Duodenal mucosa (tissue), 2 donors: ENCODE data around the gene WNT5A.

Source experiments
- H3K27ac ChIP-seq: one replicate; pipeline ENCODE4 v1.7.0; 2013; ENCODE audit warnings: low read depth, low read length
- H3K27me3 ChIP-seq, 2 donors: one replicate each; pipeline ENCODE4 v1.7.0; 2013; ENCODE audit warnings: low read length in 2 of 2, control low read depth in 1 of 2; ENCODE audit not compliant: insufficient read depth in 2 of 2, control insufficient read depth in 1 of 2
- H3K36me3 ChIP-seq, 2 donors: one replicate each; pipeline ENCODE4 v1.7.0; 2013; ENCODE audit warnings: low read length in 2 of 2, control low read depth in 1 of 2; ENCODE audit not compliant: insufficient read depth in 2 of 2, control insufficient read depth in 1 of 2
- H3K4me1 ChIP-seq, 2 donors: one replicate each; pipeline ENCODE4 v1.7.0; 2013; ENCODE audit warnings: low read length in 2 of 2, control low read depth in 1 of 2; ENCODE audit not compliant: insufficient read depth in 2 of 2, control insufficient read depth in 1 of 2
- H3K4me3 ChIP-seq, 2 donors: one replicate each; pipeline ENCODE4 v1.7.0; 2013; ENCODE audit warnings: low read length in 2 of 2, low read depth in 1 of 2
- H3K9ac ChIP-seq, 2 donors: one replicate each; pipeline ENCODE4 v1.7.0; 2013; ENCODE audit warnings: low read length in 2 of 2, low read depth in 1 of 2
- H3K9me3 ChIP-seq, 2 donors: one replicate each; pipeline ENCODE4 v1.7.0; 2013; ENCODE audit warnings: low read length in 2 of 2, control low read depth in 1 of 2; ENCODE audit not compliant: control insufficient read depth in 1 of 2

Gene WNT5A

DNA sequence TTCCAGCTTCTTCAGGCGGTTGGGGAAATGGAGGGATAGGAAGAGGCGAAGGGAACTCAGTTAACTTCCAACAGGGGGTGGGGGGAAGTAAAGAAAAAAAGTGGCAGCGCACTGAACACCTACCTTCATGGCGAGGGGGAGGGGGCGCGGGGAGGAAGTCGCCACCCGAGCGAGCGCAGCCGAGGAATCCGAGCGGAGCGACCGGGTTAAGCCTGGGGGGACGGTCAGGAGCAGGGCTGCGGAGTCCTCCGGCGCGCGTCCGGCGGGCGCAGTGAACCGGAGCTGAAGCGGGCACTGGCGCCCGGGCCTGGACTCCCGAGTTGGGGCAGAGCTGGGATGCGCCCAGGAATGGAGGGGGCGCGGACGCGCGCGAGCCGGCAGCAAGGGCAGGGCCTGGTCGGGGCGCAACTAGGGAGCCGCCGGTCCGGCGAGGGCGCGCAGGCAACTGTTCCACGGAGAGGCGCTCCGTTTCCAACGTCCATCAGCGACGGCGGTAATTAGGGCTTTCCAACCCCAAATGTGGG lies at the start of gene WNT5A:
WNT5A (minus strand) TSS at position 450 of the 524 bp plus-strand sequence; CDS start at position 129, 321 bp downstream.
- peak within 1 kb of the TSS; percentile 25 to 32 for H3K9ac ChIP-seq
- peaks cover 16 to 39% of the 10 kb centered on the region in 2 donors for H3K4me1 ChIP-seq
- H3K27me3 ChIP-seq, result peaks cover 71 to 78% of the 10 kb centered on the region in 2 donors
- H3K27ac ChIP-seq, result peak within 1 kb of the TSS; percentile 10
- H3K9me3 ChIP-seq, result no peaks in the 10 kb centered on the region
- peak within 1 kb of the TSS; percentile 77 to 87 for H3K4me3 ChIP-seq
- no peaks in the 10 kb centered on the region for H3K36me3 ChIP-seq

- Histone ChIP-seq H3K9me3 (no peaks in the 10 kb centered on the region), H3K36me3 (no peaks in the 10 kb centered on the region), H3K27ac (no peak overlapping the region), H3K27me3 (no peaks in the 10 kb centered on the region), H3K4me1 (no peaks in the 10 kb centered on the region), H3K9ac (no peak overlapping the region), H3K4me3 (no peak overlapping the region)
Measured at GRCh38 chr3:55534876-55535275, 47.8 kb upstream of the WNT5A start.

- Histone ChIP-seq H3K36me3 (no peaks in the 10 kb centered on the region), H3K4me3 (no peak overlapping the region), H3K9me3 (no peaks in the 10 kb centered on the region), H3K27me3 (no peaks in the 10 kb centered on the region), H3K9ac (no peak overlapping the region), H3K27ac (no peak overlapping the region), H3K4me1 (no peaks in the 10 kb centered on the region)
Measured at GRCh38 chr3:55532806-55533205, 45.7 kb upstream of the WNT5A start.

GRCh38 chr3:55531321-55531720 lies 44.2 kb upstream of the WNT5A start:
- no peaks in the 10 kb centered on the region for H3K9me3 ChIP-seq
- H3K4me1 ChIP-seq, result no peaks in the 10 kb centered on the region
- H3K36me3 ChIP-seq, result no peaks in the 10 kb centered on the region
- no peaks in the 10 kb centered on the region for H3K27me3 ChIP-seq
- no peak overlapping the region for H3K4me3 ChIP-seq
- H3K9ac ChIP-seq, result no peak overlapping the region
- no peak overlapping the region for H3K27ac ChIP-seq

DNA sequence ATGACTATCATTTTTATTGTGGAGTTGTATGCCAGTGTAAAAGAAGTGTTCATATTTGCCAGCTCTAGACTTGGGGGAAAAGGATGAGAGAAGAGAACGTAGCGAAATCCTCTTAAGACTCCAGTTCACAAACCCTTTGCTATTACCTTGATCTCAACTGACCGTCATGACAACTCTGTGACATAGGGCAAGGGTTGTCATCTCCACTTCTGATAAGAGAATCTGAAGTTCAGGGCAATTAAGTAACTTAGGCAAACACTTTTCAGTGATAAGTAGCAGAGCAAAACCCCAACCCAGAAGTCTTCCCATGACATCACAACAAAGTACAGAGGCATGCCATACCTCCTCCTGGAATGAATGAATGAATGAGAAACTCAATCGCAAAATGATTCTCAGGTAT lies 40.3 kb upstream of the WNT5A start:
- Histone ChIP-seq H3K27ac (no peak overlapping the region), H3K36me3 (no peaks in the 10 kb centered on the region), H3K27me3 (no peaks in the 10 kb centered on the region), H3K4me3 (no peak overlapping the region), H3K9me3 (no peaks in the 10 kb centered on the region), H3K9ac (no peak overlapping the region), H3K4me1 (no peaks in the 10 kb centered on the region)

DNA sequence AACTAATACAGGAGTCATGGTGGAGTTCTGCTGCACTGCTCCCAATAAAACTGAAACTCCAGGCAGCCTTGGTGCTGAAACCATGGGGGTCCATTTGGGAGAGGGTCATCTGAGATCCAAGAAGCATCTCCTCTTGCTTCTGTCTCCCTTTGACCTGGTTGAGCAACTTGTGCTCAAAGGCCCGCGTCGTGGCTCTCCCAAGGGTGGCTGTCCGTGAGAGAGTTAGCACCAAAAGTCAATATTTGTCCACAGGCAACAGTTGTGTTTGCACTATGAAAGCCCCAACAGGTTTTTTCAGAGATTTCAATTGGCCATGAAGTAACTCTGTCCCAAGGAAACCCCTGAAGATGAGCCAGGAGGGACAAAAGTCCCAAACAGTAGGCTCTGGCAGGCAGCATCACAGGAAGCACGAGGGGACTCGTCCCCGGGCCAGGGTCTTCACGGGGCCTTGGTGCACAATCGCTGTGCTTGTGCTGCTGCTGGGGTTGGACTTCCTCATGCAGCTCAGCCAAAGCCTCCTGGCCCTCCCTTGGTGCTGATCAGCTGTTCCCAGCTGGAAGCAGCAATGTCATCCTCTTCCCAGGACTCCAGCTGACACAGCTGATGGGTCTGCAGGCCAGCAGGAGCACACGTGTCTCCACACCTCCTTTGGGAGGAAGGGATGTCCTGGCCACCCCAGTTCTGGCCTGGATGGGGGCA lies 39.4 kb upstream of the WNT5A start:
- Histone ChIP-seq H3K9ac (no peak overlapping the region), H3K36me3 (no peaks in the 10 kb centered on the region), H3K4me1 (no peaks in the 10 kb centered on the region), H3K9me3 (no peaks in the 10 kb centered on the region), H3K27me3 (no peaks in the 10 kb centered on the region), H3K27ac (no peak overlapping the region), H3K4me3 (no peak overlapping the region)

GRCh38 chr3:55525436-55525835 lies 38.3 kb upstream of the WNT5A start:
- H3K27ac ChIP-seq, result no peak overlapping the region
- no peak overlapping the region for H3K9ac ChIP-seq
- no peaks in the 10 kb centered on the region for H3K4me1 ChIP-seq
- no peaks in the 10 kb centered on the region for H3K9me3 ChIP-seq
- H3K4me3 ChIP-seq, result no peak overlapping the region
- H3K36me3 ChIP-seq, result no peaks in the 10 kb centered on the region
- H3K27me3 ChIP-seq, result no peaks in the 10 kb centered on the region

GRCh38 chr3:55524565-55525244 lies 37.6 kb upstream of the WNT5A start:
- Histone ChIP-seq H3K9ac (no peak overlapping the region), H3K27me3 (no peaks in the 10 kb centered on the region), H3K4me3 (no peak overlapping the region), H3K36me3 (no peaks in the 10 kb centered on the region), H3K9me3 (no peaks in the 10 kb centered on the region), H3K27ac (no peak overlapping the region), H3K4me1 (no peaks in the 10 kb centered on the region)

- H3K27ac ChIP-seq, result no peak overlapping the region
- no peaks in the 10 kb centered on the region for H3K36me3 ChIP-seq
- H3K27me3 ChIP-seq, result no peaks in the 10 kb centered on the region
- no peak overlapping the region for H3K9ac ChIP-seq
- no peak overlapping the region for H3K4me3 ChIP-seq
- no peaks in the 10 kb centered on the region for H3K4me1 ChIP-seq
- no peaks in the 10 kb centered on the region for H3K9me3 ChIP-seq
Measured at GRCh38 chr3:55523471-55523870, 36.4 kb upstream of the WNT5A start.

DNA sequence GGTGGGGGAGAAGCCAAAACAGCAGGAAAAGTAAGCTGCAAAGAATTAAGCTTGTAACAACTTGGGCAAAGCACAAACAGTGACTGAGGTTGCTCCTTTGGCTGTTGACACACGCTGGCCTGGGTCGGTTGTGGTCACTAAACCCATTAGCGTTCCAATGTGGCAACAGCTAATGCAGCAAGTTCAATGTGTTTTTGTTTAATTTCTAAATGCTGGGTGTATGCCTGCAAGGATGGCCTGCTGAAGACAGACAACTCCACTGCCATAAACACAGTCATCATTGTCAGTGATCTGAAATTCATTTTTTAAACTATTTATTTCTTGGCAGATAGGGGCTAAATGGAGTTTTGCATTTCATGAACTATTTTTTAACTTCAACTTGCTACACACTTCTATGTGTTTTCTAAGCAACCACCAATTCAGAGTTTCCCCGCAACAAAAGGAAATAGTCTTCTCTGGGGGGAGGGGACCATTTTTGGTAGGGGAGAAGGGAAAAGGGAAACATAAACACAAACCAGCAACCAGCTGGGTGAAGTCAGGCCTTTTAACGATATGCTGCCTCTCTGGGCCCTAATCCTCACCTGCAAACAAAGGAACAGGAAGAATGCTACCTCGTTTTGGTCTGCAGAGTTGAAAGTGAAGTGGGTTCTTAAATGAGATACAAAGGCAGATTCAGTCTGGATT lies 34.8 kb upstream of the WNT5A start:
- H3K27me3 ChIP-seq, result no peaks in the 10 kb centered on the region
- no peaks in the 10 kb centered on the region for H3K9me3 ChIP-seq
- no peaks in the 10 kb centered on the region for H3K4me1 ChIP-seq
- H3K36me3 ChIP-seq, result no peaks in the 10 kb centered on the region
- H3K9ac ChIP-seq, result no peak overlapping the region
- H3K4me3 ChIP-seq, result no peak overlapping the region
- no peak overlapping the region for H3K27ac ChIP-seq
